Keratinocyte (primary cell): ENCODE results near the gene ACTMAP. TPM values are rescaled to one million over a fixed set of nuclear protein-coding genes. Genes with fewer than 3 reads are reported as not detected.
"Not testable (repeated sequence)": the region's sequence is repeated elsewhere in the genome, so short reads cannot be mapped to it uniquely, and the experiment has no call there.

Experiments used
- DNase-seq: peaks from one replicate; pipeline ENCODE4 v3.0.0-alpha.2; 2011; ENCODE audit warnings: low read depth, missing footprints, low spot score
- FAIRE-seq: peaks from 2 replicates; lab custom pipeline; 2011; peaks lifted over from hg19 to GRCh38; lab: Jason Lieb, UNC
- H2AFZ ChIP-seq: 2 replicates; pipeline ENCODE4 v1.6.0; 2012; ENCODE audit warnings: low read length, control low read depth, inconsistent platforms; ENCODE audit not compliant: control insufficient read depth
- H3K27ac ChIP-seq: 2 replicates; pipeline ENCODE4 v1.5.1; 2011; ENCODE audit warnings: low read length; ENCODE audit not compliant: control insufficient read depth, insufficient read depth
- H3K27me3 ChIP-seq: 3 replicates; pipeline ENCODE4 v1.6.0; 2011; ENCODE audit warnings: low read length; ENCODE audit not compliant: control insufficient read depth, insufficient read depth; ENCODE audit errors: extremely low read depth
- H3K36me3 ChIP-seq, 2 experiments: 2 replicates in 1 of 2; 3 replicates in 1 of 2; pipeline ENCODE4 v1.5.1; 2011; ENCODE audit warnings: low read length in 2 of 2, mild to moderate bottlenecking in 1 of 2; ENCODE audit not compliant: control insufficient read depth in 2 of 2, insufficient read depth in 2 of 2; ENCODE audit errors: extremely low read depth in 1 of 2
- H3K4me1 ChIP-seq: 3 replicates; pipeline ENCODE4 v1.5.1; 2011; ENCODE audit warnings: low read length; ENCODE audit not compliant: control insufficient read depth, insufficient read depth; ENCODE audit errors: extremely low read depth
- H3K4me2 ChIP-seq: 3 replicates; pipeline ENCODE4 v1.6.0; 2011; ENCODE audit warnings: low read depth, low read length; ENCODE audit not compliant: control insufficient read depth, insufficient read depth; ENCODE audit errors: extremely low read depth
- H3K4me3 ChIP-seq, 3 experiments: fragments of 200-600 bp in 1 of 3; sonication (generic) in 1 of 3; 2 replicates in 2 of 3; 3 replicates in 1 of 3; pipeline ENCODE4 v1.5.1; 2011 to 2016; ENCODE audit warnings: low read length in 3 of 3, mild to moderate bottlenecking in 3 of 3, control low read depth in 2 of 3, inconsistent platforms in 1 of 3, low read depth in 1 of 3, mixed read lengths in 1 of 3, mixed run types in 1 of 3, moderate library complexity in 1 of 3; ENCODE audit not compliant: control insufficient read depth in 2 of 3, insufficient read depth in 2 of 3; ENCODE audit errors: extremely low read depth in 1 of 3
- H3K79me2 ChIP-seq: 2 replicates; pipeline ENCODE4 v1.6.0; 2012; ENCODE audit warnings: low read length; ENCODE audit not compliant: control insufficient read depth, insufficient read depth
- H3K9ac ChIP-seq: 3 replicates; pipeline ENCODE4 v1.6.0; 2011; ENCODE audit warnings: low read length; ENCODE audit not compliant: control insufficient read depth, insufficient read depth; ENCODE audit errors: extremely low read depth
- H3K9me1 ChIP-seq: 3 replicates; pipeline ENCODE4 v1.6.0; 2011; ENCODE audit warnings: low read length; ENCODE audit not compliant: control insufficient read depth, insufficient read depth; ENCODE audit errors: extremely low read depth
- H3K9me3 ChIP-seq: 2 replicates; pipeline ENCODE4 v1.5.1; 2012; ENCODE audit warnings: low read depth, low read length; ENCODE audit not compliant: control insufficient read depth
- H4K20me1 ChIP-seq: 3 replicates; pipeline ENCODE4 v1.6.0; 2011; ENCODE audit warnings: low read length; ENCODE audit not compliant: control insufficient read depth, insufficient read depth; ENCODE audit errors: extremely low read depth
- CTCF ChIP-seq, 3 experiments: IDR thresholded peaks in 1 of 3; conservative IDR thresholded peaks in 1 of 3; optimal IDR thresholded peaks in 1 of 3; 2 replicates in 2 of 3; 3 replicates in 1 of 3; pipeline versions ENCODE3 to v1.5.1; 2011; ENCODE audit warnings: low read length in 3 of 3, mild to moderate bottlenecking in 3 of 3, moderate library complexity in 2 of 3, control low read depth in 1 of 3, inconsistent platforms in 1 of 3; ENCODE audit not compliant: insufficient read depth in 2 of 3; ENCODE audit errors: extremely low read depth in 1 of 3
- EZH2 ChIP-seq: IDR thresholded peaks from one replicate; pipeline ENCODE4 v1.6.1; 2012; ENCODE audit warnings: inconsistent platforms, mild to moderate bottlenecking, low read length, moderate library complexity
- dilution Hi-C: fragments of 300-500 bp; cut with MboI; formaldehyde crosslinking; loops from one replicate; pipeline ENCODE4 v1.7.0; 2020; ENCODE audit warnings: low sequenced_read_pairs; ENCODE audit not compliant: extremely low pct_ligation_motif_present
- polyA plus RNA-seq, 5 experiments: library from polyadenylated mRNA; depleted of rRNA in 3 of 5; stranded (reverse) in 3 of 5; stranded (forward) in 1 of 5; unstranded in 1 of 5; fragments of >200 nt; gene quantifications; 1 replicate in 1 of 5; 2 replicates in 3 of 5; 3 replicates in 1 of 5; pipeline versions ENCODE4 v1.2.1 to v1.2.3, GENCODE V29; 2011 to 2012; ENCODE audit warnings: missing spikeins in 2 of 5, low read depth in 1 of 5, low replicate concordance in 1 of 5

The ACTMAP gene
- polyA plus RNA-seq, 1 donor (not counting 4 experiments of a cell fraction or from before 2014, with no cell fraction given): 1.4 TPM

- no peaks in the 10 kb centered on the region for H4K20me1 ChIP-seq
- H3K4me3 ChIP-seq: no peak overlapping the region
- H3K27ac ChIP-seq: no peak overlapping the region
- H3K79me2 ChIP-seq: no peaks in the 10 kb centered on the region
- H3K4me1 ChIP-seq: no peaks in the 10 kb centered on the region
- no peak overlapping the region for H3K9ac ChIP-seq
- H3K9me3 ChIP-seq: no peaks in the 10 kb centered on the region
- TF ChIP-seq CTCF (optimal IDR thresholded peaks at IDR 0.05 in 1 of 3, IDR thresholded peaks at IDR 0.05 in 1 of 3, conservative IDR thresholded peaks at IDR 0.05 in 1 of 3; ENCODE audit: extremely low read depth in 1 of 3, insufficient read depth in 2 of 3, low read length in 3 of 3): no peak
- no peak for TF ChIP-seq EZH2
- H3K9me1 ChIP-seq: no peaks in the 10 kb centered on the region
- peaks cover 2 to 3% of the 10 kb centered on the region in 2 experiments for H3K36me3 ChIP-seq
- H3K27me3 ChIP-seq: no peaks in the 10 kb centered on the region
- FAIRE-seq: no peak
- DNase-seq: no peak
- dilution Hi-C loops: no loop called here
- H3K4me2 ChIP-seq: no peak overlapping the region
- no peak overlapping the region for H2AFZ ChIP-seq
Observed at GRCh38 chr19:40785526-40785925, 35.2 kb upstream of the ACTMAP start.

GRCh38 chr19:40784146-40784545, 33.9 kb upstream of the ACTMAP start:
- H2AFZ ChIP-seq, H4K20me1 ChIP-seq, H3K9ac ChIP-seq, FAIRE-seq, H3K4me1 ChIP-seq, H3K27me3 ChIP-seq, H3K36me3 ChIP-seq, H3K79me2 ChIP-seq, H3K27ac ChIP-seq, H3K9me3 ChIP-seq, H3K4me2 ChIP-seq, dilution Hi-C loops, H3K4me3 ChIP-seq, DNase-seq, H3K9me1 ChIP-seq: not testable (repeated sequence)

DNA sequence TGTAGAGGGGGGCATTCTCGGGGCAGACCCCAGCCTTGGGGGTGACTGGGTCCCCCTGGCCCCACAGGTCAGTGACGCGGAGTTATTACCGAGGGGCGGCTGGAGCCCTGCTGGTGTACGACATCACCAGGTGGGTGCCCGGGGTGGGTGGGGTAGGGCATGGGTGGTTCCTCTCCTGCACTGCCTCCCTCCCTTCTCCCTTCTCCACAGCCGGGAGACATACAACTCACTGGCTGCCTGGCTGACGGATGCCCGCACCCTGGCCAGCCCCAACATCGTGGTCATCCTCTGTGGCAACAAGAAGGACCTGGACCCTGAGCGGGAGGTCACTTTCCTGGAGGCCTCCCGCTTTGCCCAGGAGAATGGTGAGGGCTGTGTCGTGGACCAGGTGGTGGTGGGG, 33.4 kb upstream of the ACTMAP start:
- Histone ChIP-seq H3K4me2 (no peak overlapping the region), H3K4me3 (no peak overlapping the region), H4K20me1 (no peaks in the 10 kb centered on the region), H3K27ac (no peak overlapping the region), H3K9ac (no peak overlapping the region), H3K9me3 (no peaks in the 10 kb centered on the region), H2AFZ (no peak overlapping the region), H3K4me1 (peaks cover 5% of the 10 kb centered on the region), H3K9me1 (no peaks in the 10 kb centered on the region), H3K27me3 (no peaks in the 10 kb centered on the region), H3K36me3 (peaks cover 2 to 3% of the 10 kb centered on the region in 2 experiments), H3K79me2 (no peaks in the 10 kb centered on the region)
- no peak for DNase-seq
- dilution Hi-C loops: no loop called here
- no peak for FAIRE-seq
- TF ChIP-seq EZH2: no peak
- TF ChIP-seq CTCF (optimal IDR thresholded peaks at IDR 0.05 in 1 of 3, IDR thresholded peaks at IDR 0.05 in 1 of 3, conservative IDR thresholded peaks at IDR 0.05 in 1 of 3; ENCODE audit: extremely low read depth in 1 of 3, insufficient read depth in 2 of 3, low read length in 3 of 3): no peak
